GM21619 (cell line): ENCODE measurements around the gene CNGA1.
A peak's percentile ranks its signal among the peaks of the same experiment; 100 is the strongest.

Source experiments
- ATAC-seq: cut with Tn5 transposase; IDR thresholded peaks from one replicate; pipeline ENCODE4 v1.9.1; 2021; ENCODE audit not compliant: unreplicated experiment

CNGA1 gene

DNA sequence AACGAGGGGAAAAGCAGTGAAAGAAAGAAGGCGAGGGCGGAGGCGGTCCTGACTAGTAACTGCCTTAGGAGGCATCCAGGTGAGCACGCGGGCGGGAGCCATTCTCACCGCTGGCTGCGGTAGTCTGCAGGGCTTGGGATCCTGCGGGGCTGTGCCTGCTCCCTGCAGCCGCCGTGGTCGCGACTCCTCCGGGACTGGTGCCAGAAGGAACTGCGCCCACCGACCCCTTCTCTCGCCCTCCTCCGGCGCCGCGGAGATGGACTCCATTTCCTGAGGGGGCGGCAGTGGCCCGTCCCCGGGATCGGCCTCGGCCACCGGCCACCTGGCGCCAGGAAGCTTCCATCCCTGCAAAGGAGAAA lies 102.6 kb downstream of the CNGA1 start:
- ATAC-seq, result peak; percentile 20

DNA sequence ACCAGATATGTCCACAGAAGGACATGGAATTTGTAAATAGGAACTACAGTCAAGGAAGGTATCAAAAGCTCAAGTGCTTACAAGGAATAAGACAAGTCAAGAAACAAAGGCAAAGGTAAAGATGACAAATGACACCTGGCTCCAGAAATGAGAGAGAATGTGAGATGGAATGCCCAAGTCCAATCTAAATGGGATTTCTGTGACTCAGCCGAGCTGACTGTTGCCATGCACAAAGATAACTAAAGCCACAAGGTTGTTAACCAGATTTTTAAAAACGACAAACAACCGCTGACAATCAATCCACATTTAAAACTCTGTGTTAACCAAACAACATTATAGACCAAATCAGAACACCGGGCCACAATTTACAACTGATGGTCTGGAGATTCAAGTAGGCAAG lies 103.2 kb downstream of the CNGA1 start:
- no peak for ATAC-seq

DNA sequence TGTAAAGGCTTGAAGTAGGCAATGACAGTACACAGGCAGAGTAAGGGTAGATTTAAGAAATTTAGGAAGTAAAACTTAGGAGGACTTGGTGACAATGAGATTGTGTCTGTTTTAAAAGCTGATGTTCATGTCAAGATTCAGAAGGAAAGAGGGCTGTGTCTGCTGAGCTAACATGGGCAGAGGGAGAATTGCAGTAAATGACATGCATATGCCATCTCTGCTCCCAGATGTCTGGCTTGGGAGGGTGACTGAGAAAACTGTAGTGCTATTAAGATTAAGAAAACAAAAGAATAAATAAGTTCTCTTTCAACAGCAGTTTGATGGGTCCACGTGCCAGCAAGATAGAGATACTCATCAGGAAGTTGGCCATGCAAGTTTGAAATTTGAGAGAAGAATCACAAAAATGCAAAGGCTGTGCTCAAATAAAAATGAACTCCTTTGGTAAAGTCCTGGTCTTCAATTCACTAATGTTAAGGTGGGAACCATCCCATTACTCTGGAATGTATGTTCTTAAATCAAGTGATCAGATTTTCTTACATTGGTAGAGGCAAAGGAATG lies 109.3 kb downstream of the CNGA1 start:
- no peak for ATAC-seq

DNA sequence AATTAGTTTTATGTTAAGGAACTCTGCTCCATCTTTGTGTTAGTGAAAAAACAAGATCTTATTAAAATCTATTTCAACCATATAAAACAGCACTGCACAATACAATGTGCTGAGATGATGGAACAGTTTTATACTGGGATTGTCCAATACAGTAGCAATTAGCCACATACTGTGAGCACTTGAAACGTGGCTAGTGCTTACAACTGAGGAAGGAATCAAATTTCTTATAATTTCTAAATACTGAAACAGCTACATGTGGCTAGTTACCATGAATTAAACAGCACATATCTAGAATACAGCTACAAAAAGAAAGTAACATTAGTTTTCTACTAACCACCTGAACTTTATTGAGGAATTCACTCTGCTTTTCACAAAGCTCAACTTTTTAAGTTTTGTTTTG lies 116.8 kb downstream of the CNGA1 start:
- ATAC-seq, result no peak

DNA sequence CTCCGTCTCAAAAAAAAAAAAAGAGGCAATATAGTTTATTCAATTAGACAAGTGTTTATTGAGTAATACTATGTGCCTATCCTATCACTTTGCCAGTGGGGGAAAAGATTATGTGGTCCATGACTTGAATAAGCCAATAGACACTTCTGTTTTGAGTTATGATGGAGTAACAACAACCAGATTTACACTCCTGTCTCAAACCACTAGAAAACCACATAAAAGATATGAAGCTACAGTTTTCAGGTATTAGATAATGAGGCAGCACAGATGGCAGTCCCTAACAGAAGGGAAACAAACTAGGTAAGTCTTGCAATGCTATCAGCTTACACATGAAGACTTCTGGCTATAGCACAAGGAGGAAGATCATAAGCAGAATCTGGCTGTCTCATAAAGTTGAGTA lies 124.6 kb downstream of the CNGA1 start:
- ATAC-seq, result no peak
